Jurkat, Clone E6-1 (cell line): ENCODE measurements around the gene PPP6R3. TPM values are rescaled to one million over a fixed set of nuclear protein-coding genes. Genes with fewer than 3 reads are reported as not detected.

ENCODE experiments used
- DNase-seq: peaks from one replicate; pipeline ENCODE4 v3.0.0-alpha.2; 2011; ENCODE audit warnings: low read depth, low spot score
- H3K4me3 ChIP-seq: 2 replicates; pipeline ENCODE4 v1.5.1; 2011; ENCODE audit warnings: mild to moderate bottlenecking, low read length, control low read depth, moderate library complexity
- polyA plus RNA-seq: library from polyadenylated mRNA; unstranded; fragments of >200 nt; gene quantifications from one replicate; pipeline ENCODE4 v1.2.1, GENCODE V29; 2012; ENCODE audit warnings: missing spikeins; ENCODE audit not compliant: insufficient read length, insufficient read depth

The PPP6R3 gene
- 52.6 TPM for polyA plus RNA-seq

- DNase-seq, result peak; percentile 60
- peak within 1 kb of the TSS; percentile 83 for H3K4me3 ChIP-seq
Measured at GRCh38 chr11:68460741-68461574, at the start of gene PPP6R3. TSS of gene PPP6R3 (plus strand) at chr11:68460752. CDS start at chr11:68537665, 76,913 bp downstream.

GRCh38 chr11:68411501-68411991, 49.0 kb upstream of the PPP6R3 start:
- no peak for DNase-seq
- no peak overlapping the region for H3K4me3 ChIP-seq

GRCh38 chr11:68412593-68413475, 47.7 kb upstream of the PPP6R3 start:
- DNase-seq, result no peak
- H3K4me3 ChIP-seq, result no peak overlapping the region

GRCh38 chr11:68413591-68413999, 47.0 kb upstream of the PPP6R3 start:
- H3K4me3 ChIP-seq, result no peak overlapping the region
- no peak for DNase-seq

GRCh38 chr11:68414496-68415221, 45.9 kb upstream of the PPP6R3 start:
- H3K4me3 ChIP-seq, result no peak overlapping the region
- no peak for DNase-seq

GRCh38 chr11:68416070-68416578, 44.4 kb upstream of the PPP6R3 start:
- no peak for DNase-seq
- no peak overlapping the region for H3K4me3 ChIP-seq

- DNase-seq, result no peak
- H3K4me3 ChIP-seq, result no peak overlapping the region
Measured at GRCh38 chr11:68418648-68419047, 41.9 kb upstream of the PPP6R3 start.

- DNase-seq, result no peak
- H3K4me3 ChIP-seq, result no peak overlapping the region
Measured at GRCh38 chr11:68420171-68420570, 40.4 kb upstream of the PPP6R3 start.

GRCh38 chr11:68423481-68423880, 37.1 kb upstream of the PPP6R3 start:
- no peak overlapping the region for H3K4me3 ChIP-seq
- no peak for DNase-seq

- H3K4me3 ChIP-seq, result no peak overlapping the region
- DNase-seq, result no peak
Measured at GRCh38 chr11:68424101-68424632, 36.4 kb upstream of the PPP6R3 start.

- H3K4me3 ChIP-seq, result no peak overlapping the region
- DNase-seq, result no peak
Measured at GRCh38 chr11:68424981-68425865, 35.3 kb upstream of the PPP6R3 start.

GRCh38 chr11:68425866-68426380, 34.6 kb upstream of the PPP6R3 start:
- DNase-seq, result no peak
- no peak overlapping the region for H3K4me3 ChIP-seq

GRCh38 chr11:68429661-68430060, 30.9 kb upstream of the PPP6R3 start:
- no peak overlapping the region for H3K4me3 ChIP-seq
- DNase-seq, result no peak

GRCh38 chr11:68430384-68430783, 30.2 kb upstream of the PPP6R3 start:
- no peak overlapping the region for H3K4me3 ChIP-seq
- DNase-seq, result no peak

- DNase-seq, result no peak
Measured at GRCh38 chr11:68430801-68431200, 29.8 kb upstream of the PPP6R3 start.

GRCh38 chr11:68431984-68432645, 28.4 kb upstream of the PPP6R3 start:
- no peak for DNase-seq
- no peak overlapping the region for H3K4me3 ChIP-seq

More at GRCh38 chr11:68430801-68431200, 29.8 kb upstream of the PPP6R3 start:
- H3K4me3 ChIP-seq, result no peak overlapping the region

- no peak for DNase-seq
- H3K4me3 ChIP-seq, result no peak overlapping the region
Measured at GRCh38 chr11:68432874-68433273, 27.7 kb upstream of the PPP6R3 start.
